ENCODE results near the gene SGSM2.

Gene SGSM2

DNA sequence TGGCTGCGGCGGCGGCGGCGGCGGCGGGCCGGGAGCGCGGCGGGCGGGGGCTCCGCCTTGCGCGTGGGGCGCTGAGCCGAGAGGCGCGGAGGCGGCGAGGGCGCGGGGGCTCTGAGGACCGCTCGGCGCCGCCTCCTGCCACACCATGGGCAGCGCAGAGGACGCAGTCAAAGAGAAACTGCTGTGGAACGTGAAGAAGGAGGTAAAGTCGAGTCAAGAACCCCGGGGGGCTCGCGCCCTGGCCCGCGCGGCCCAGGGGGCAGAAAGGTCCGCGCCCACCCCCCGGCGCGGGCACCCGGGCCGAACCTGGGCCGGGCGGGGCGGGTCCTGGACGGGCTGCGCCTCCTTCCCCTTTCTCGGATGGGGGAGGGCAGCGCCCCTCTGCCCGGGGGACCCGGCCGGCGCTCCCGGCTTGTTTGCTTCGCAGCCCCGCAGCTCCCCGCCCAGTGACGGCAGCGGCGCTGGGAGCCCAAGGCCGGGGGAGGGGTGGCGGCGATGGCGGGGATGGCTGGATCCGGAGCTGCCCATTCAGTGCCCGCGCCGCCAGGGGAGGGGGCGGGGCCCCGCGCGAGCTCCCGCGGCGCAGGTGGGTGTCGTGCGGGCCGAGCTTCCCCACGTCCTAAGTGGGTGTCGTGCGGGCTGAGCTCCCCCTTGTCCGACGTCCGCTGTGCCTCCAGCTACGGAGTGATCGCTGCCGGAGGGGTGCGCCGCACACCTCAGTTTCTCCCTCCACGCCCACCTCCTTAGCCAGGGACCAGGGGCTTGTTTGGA, 428 bp downstream of the SGSM2 start:
- peak; percentile 15 to 38 for DNase-seq

DNA sequence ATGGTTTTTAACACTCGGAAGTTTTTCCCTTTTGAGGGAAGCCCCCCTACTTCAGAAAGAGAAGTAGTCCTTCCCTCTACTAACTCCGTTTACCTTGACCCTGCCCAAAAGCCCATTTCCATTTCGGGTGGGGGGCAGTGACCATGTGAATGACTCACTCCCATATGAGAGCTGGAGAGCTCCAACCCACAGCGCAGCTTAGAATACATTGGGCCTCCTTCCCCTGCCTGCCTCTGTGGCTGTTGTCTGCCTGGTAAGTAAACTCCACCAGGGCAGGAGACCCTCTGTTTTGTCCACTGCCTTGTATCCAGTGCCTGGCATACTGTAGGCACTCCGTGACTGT, 985 bp downstream of the SGSM2 start:
- DNase-seq: no peak

DNA sequence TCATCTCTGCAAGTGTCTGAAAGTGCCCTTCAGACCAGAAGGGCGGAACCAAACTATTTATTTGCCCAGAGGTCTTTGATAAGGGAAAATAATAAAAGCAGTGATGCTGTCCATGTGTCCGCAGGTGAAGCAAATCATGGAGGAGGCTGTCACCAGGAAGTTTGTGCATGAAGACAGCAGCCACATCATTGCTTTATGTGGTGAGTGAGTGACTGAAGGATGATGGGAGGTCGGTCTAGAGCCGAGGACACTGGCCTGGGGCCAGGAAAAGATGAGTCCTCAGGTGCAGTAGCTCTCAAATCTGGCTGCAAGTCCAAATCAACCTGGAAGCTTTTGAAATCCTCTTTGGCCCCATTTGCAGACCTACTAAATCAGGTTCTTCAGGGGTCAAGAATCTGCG, 6.1 kb downstream of the SGSM2 start:
- no peak for DNase-seq

DNA sequence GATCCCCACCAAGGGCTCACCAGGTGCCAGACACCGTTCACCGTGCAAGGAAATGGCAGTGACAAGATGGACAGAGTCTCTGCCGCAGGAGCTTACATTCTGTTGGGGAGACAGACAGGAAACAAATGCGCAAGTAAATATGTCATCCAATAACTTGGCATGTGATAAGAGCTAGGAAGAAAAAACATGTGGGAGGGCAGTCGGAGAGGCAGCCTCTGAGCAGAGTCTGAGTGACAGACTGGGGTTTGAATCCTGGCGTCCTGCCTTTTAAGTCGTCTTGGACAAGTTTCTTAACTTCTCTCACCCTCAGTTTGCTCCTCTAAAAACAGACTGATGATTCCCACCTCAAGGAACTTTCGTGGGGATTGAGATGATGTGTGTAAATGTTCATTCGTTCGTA, 7.2 kb downstream of the SGSM2 start:
- DNase-seq: no peak

DNA sequence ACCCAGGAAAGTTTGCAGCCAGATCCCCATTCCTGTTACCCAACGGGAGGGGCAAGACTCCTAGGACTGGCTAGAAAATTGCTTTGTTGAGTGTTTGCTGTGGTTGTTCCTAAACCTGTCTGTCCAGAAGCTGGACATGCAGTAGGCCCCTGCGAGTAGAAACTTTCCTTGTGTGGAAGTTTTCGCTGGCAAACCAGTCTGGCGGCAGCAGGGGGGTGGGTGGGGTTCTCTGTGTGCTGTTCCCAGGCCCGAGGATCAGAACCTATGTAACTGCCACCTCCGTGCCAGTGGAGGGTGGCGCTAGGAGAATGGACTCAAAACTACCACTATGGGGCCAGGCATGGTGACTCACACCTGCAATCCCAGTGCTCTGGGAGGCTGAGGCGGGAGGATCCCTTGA, 9.2 kb downstream of the SGSM2 start:
- DNase-seq: no peak

DNA sequence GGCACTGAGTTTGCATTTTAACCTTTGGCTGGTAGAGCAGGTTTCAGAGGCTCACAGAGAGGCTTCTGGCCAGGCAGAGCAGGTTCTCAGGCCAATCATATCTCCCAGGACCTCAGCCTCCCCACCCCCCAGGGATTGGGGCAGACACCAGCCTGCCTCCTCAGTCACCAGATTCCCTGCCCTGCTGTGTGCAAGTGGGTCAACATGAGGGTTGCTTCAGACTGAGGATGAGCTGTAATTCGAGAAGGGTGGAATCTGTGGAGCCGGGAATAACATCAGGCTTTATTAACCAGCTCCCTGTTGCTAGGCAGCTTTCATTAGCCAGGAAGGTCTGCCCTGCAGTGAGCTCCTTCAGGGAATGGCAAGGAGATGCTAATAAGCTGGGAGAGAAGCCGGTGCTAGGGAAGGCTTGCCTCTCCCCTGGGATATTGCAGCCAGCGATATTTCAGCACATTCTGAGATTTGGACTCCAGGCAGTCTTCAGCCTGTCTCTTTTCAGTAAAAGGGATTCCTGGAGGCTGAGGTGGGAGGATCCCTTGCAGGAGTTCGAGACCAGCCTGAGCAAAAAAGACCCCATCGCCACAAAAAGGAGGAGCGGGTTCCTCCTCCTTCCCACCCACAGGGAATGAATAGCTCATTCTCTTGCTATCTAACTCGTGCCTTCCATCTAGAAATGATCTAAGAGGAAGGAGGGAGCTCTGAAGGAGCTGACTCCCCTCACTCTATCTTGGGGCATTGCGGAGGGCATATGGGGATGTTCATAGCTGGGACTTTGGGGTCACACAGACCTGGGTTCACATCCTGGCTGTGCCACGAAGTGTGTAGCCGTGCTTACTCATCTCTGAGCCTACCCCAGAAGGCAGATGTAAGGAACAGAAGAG, 10.7 kb downstream of the SGSM2 start:
- peak; percentile 40 to 47 for DNase-seq

DNA sequence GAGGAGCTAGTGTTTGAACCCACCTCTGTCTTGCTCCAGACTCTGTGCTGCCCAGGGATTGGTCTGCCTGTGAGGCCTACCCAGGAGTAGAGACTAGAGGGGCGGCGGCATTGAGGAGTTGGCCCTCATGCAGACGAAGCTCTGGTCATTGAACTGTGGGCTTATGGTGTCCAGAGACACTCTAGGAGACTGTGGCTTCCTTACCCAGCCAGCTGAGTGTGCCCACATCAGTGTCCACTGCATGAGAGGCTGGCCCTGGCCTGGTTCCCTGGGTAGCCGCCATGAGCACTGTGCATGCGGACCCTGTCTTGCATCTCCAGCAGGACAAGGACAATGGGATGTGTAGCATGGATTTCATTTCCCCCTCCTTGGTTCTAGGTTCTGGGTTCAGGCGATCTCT, 14.0 kb downstream of the SGSM2 start:
- DNase-seq: no peak

DNA sequence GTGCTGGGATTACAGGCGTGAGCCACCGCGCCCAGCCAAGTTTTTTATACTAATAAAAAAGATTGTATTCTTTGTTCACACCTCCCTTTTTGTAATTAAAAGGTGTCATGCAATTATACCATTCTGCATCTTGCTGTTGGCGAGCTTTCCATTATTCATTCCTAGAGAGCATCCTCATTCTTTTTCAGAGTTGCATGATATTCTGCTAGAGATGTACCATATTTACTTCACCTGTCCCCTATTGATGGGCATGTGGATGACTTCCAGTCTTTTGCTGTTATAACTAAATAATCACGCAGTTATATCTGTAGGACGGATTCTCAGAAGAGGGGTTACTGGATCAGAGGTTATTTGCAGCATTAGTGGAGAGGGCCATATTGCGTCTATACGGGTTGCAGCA, 17.0 kb downstream of the SGSM2 start:
- no peak for DNase-seq

DNA sequence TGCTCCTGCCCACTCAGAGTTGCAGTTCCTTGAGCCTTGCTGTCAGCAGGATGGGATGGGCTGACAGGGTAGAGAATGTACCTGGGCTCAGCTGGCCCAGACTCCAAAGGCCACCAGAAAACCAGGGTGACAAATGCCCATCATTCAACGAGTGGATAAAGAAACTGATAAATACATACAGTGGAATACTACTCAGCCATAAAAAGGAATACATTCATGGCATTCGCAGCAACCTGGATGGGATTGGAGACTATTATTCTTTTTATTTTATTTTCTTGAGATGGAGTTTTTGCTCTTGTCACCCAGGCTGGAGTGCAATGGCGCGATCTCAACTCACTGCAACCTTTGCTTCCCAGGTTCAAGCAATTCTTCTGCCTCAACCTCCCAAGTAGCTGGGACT, 19.9 kb downstream of the SGSM2 start:
- no peak for DNase-seq

DNA sequence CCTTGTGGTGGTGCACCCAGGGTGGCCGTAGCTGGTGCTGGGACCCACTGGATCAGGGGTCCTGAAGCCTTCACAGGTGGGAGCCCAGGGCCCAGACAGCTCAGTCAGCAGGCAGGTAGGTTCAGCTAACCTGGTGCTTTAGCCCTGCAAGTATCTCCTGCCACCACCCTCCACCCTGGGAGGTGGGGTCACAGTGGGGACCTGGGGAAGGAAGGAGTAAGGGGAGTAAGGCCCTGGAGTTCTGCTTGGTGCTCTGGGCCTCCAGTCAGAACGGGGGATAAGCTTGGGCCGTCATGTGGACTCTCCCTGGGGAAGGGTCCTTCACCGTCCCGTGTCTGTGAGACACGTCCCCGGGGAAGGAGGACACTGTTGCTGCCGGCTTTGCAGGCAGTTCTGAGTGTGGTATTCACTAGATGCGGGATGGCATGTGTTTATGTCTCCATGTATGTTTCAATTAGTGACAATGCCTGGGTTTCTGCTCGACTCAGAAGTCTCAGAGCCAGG, 20.7 kb downstream of the SGSM2 start:
- no peak for DNase-seq

DNA sequence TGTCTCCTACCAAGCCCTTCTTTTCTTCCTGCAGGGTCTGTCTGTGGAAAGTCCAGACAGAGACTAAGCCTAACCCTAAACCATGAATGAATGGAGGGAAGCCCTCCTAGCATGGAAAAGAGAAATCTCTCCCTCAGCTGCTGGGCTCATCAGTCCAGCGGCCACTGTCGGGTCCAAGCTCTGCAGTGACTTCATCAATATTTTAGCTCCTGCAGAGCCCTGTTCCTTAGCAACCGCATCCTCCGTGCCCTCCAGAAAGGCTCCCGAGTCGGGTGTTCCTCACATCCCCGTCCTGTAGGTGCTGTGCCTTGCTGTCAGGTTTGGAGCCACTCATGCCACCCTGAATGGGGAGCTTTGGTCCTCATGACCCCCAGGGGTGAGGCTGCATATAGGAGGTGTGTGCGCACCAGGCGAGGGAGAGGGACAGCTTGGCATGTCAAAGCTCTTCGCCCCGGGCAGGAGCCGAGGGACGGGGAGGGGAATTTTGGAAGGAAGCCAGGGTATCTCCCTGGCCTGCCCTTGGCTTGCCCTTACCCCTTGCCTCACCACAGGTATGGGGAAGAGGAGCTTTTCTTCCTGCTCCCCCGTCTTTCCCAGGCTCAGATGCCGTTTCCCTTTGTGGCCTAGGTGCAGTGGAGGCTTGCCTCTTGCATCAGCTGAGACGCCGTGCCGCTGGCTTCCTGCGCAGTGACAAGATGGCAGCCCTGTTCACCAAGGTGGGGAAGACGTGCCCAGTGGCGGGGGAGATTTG, 23.9 kb downstream of the SGSM2 start:
- no peak for DNase-seq

DNA sequence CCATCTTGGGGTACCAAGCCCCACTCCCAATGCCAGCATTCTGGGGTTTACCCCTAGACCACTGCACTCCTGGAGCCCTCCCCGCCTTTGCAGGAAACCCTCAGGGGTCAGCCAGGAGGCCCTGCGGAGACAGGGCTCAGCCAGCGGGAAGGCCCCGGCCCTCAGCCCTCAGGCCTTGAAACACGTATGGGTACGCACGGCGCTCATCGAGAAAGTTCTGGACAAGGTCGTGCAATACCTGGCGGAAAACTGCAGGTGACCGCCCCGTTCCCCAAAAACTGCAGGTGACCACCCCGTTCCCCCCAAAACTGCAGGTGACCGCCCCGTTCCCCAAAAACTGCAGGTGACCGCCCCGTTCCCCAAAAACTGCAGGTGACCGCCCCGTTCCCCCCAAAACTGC, 24.7 kb downstream of the SGSM2 start:
- DNase-seq: no peak

DNA sequence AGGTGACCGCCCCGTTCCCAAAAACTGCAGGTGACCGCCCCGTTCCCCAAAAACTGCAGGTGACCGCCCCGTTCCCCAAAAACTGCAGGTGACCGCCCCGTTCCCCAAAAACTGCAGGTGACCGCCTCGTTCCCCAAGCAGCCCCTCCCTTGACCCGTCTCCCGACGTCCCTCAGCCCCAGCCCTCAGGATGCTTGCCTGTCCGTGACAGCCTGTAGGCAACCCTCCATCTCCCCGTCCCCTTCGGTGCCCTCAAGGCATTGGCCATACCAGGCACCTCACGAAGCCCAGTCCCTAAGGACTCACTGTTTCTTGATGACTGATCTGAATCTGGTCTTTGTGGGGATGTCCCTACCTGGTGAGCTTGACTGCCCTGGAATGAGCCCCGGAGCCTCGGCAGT, 25.1 kb downstream of the SGSM2 start:
- no peak for DNase-seq

DNA sequence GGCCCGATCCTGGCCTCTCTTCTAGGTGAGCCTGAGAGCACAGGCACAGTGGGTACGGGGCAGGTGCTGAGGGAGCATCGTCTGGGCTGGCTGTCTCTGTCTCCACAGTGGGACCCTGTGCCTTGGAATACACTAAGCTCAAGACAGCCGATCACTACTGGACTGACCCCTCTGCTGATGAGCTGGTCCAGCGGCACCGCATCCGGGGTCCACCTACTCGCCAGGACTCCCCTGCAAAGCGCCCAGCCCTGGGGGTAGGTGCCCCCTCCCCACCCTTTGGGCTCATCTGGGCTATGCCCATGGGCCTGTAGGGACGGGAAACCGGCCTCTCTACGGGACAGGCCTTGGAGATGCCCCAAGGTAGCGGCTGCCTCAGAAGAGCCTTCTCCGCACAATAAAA, 25.6 kb downstream of the SGSM2 start:
- DNase-seq: no peak

DNA sequence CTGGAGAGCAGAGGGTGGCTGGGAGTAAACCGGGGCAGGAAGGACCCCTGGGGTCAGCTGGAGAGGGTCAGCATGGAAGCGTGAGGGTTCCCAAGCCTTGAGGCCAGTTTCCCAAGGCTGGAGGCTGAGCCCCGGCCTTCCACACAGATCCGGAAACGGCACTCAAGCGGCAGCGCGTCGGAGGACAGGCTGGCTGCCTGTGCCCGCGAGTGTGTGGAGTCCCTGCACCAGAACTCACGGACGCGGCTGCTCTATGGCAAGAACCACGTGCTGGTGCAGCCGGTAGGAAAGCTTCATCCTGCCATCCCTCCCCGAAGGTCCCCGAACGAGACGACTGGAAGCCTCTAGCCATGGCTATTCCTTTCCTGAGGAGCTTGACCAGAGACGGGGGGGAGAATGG, 26.0 kb downstream of the SGSM2 start:
- DNase-seq: no peak

DNA sequence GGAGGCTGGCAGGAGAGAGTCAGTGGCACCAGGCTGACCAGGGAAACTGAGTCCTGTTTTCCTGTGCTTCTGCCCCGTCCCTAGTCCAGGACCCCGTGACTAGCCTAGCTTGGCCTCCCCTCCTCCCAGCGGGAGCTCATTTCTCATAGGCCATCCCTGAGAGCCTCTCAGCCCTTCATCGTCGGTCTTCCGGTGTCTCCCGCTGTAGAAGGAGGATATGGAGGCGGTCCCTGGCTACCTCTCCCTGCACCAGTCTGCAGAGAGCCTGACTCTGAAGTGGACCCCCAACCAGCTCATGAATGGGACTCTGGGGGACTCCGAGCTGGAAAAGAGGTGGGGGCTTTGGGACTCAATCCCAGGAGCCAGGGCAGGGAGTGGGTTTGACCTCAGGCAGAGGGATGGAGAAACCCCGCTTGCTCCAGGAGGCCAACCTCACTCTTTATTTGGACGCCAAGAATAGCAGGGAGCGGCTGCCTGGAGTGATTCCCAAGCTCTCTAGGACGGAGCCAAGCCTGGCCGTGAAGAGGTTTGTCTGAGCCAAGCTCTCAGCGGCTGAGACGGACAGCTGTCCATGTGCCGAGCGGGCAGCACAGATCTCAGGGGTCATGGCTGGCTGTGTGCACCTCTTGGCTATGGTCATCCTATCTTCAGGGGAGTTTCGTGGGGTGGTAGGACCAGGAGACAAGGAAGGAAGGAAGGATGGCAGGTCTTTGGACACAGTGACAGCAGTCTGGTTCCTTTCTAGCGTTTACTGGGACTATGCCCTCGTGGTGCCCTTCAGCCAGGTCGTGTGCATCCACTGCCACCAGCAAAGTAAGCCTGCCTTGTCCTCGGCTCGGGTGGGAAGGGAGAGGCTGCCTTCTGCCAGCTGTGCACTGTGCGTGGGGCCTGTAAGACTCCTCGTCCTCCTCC, 26.8 kb downstream of the SGSM2 start:
- no peak for DNase-seq

DNA sequence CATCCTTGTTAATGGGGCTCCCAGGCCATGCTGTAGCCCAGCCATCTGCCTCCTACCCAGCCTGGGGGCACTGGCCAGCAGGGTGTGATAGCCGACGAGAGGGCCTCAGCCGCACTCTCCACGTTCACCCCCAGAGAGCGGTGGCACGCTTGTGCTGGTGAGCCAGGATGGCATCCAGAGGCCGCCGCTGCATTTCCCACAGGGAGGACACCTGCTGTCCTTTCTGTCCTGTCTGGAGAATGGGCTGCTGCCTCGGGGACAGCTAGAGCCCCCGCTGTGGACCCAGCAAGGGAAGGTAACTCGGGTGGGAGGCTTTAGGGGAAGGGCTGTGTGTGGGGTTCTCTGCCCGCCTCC, 27.4 kb downstream of the SGSM2 start:
- DNase-seq: no peak

DNA sequence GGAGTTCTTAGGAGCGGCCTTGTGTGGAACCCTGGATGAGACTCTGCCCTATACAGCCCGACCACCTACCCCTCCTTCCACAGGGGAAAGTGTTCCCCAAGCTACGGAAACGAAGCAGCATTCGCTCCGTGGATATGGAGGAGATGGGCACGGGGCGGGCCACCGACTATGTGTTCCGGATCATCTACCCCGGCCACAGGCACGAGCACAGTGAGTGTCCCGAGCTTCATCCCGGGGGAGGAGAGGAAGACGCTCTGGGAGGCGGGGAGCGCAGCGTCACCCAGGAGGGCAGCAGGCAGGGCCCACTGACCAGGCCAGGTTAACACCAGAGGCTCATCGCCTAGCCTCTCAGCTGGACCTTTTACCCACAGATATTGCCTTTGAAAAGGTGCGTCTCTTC, 27.8 kb downstream of the SGSM2 start:
- no peak for DNase-seq

DNA sequence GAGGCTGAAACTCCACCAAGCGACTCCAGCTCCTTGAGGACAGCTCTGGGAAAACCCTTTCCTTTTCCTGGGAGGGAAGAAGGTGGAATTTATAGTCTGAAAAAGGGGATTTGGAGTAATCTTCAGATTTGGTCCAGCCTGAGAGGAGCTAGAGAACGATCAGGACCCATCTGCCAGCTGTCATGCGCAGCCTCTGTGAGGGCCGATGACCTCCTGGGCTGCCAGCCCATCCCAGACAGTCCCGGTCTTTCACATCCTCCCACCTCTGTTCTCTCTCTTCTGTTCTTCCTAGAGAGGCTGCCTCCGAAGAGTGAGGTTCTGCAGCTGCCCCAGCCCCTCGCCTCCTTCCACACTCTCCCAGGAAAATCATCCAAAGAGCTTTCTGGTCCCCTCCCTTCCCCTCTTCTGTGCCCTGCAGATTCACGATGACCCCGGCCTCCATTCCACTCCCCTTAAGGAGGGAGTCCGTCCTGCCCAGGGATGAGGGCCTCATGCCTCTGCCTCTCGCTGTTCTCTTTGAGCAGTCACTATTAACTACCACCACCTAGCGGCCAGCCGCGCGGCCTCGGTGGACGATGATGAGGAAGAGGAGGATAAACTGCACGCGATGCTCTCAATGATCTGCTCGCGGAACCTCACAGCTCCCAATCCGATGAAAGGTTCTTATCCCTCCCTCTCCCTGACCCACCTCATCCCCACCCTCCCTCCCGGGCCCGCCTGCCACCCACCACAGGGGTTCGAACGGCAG, 29.6 kb downstream of the SGSM2 start:
- DNase-seq: no peak

DNA sequence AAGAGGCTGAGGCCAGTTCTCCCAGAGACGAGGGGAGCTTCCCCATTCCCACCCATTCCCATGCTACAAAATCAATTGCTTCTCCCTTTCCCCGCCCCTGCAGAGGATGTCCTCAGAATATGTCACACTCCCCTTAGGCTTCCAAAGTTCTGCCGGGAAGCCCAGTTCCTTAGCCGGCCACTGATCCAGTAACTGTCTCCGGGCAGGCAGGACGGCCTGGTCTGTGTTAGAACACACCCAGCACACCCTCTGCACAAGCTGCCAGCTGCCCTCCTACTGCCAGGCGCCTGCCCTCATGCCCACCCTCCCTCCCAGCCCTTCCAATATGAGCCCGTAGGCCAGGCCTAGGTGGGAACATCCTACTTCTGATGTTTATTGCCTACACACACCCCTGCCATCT, 31.1 kb downstream of the SGSM2 start:
- DNase-seq: no peak

DNA sequence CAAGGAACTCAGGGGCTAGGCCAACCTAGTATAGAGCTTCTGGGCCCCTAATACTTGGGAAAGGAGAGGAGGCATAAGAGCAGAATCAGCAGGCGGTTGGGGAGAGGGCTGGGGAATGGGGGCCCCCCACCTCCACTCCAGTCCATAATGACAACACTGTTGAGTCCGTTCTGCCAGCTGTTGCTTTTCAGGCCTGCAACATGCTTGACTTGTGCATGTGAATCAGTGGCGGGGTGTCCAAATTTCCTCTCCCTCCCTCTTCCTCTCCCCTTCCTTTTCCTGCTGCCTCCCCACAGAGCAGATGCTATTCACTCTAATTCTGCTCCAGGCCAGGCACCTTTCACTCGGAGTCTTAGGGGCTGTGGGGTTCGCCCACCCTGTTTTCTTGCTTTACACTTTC, 31.7 kb downstream of the SGSM2 start:
- no peak for DNase-seq

Data from NCI-H1930 (cell line).